Neural cell (in vitro differentiated cells): ENCODE data around the gene SKI. TPM values are rescaled to one million over a fixed set of nuclear protein-coding genes. Genes with fewer than 3 reads are reported as not detected.
A peak's percentile ranks its signal among the peaks of the same experiment; 100 is the strongest.

Experiments
- H2AFZ ChIP-seq: fragments of 200-600, 300-800 bp; sonication (generic), shearing (Covaris generic); 2 replicates; pipeline ENCODE4 v1.6.0; 2014; ENCODE audit warnings: low read depth, mild to moderate bottlenecking, antibody characterized with exemption, low read length, moderate library complexity
- H3F3A ChIP-seq: fragments of 200-600 bp; shearing (Covaris generic); 2 replicates; pipeline ENCODE4 v1.6.1; 2016; ENCODE audit warnings: mild to moderate bottlenecking, moderate library complexity, mixed read lengths, antibody characterized with exemption, low read length; ENCODE audit not compliant: insufficient read depth, poor library complexity, severe bottlenecking
- H3K27ac ChIP-seq: fragments of 200-600, 300-800 bp; sonication (generic), shearing (Covaris generic); 2 replicates; pipeline ENCODE4 v1.5.1; 2014; ENCODE audit warnings: mild to moderate bottlenecking, low read length, moderate library complexity
- H3K27me3 ChIP-seq: fragments of 300-800, 200-600 bp; sonication (generic), shearing (Covaris generic); 2 replicates; pipeline ENCODE4 v1.6.0; 2014; ENCODE audit warnings: mild to moderate bottlenecking, low read depth, low read length, moderate library complexity; ENCODE audit not compliant: insufficient read depth
- H3K36me3 ChIP-seq: fragments of 300-800, 200-600 bp; sonication (generic), shearing (Covaris generic); 2 replicates; pipeline ENCODE4 v1.5.1; 2014; ENCODE audit warnings: mild to moderate bottlenecking, antibody characterized with exemption, low read length, moderate library complexity; ENCODE audit not compliant: insufficient read depth
- H3K4me2 ChIP-seq: fragments of 300-800, 200-600 bp; sonication (generic), shearing (Covaris generic); 2 replicates; pipeline ENCODE4 v1.6.0; 2014; ENCODE audit warnings: mild to moderate bottlenecking, low read length
- H3K4me3 ChIP-seq: fragments of 300-800, 200-600 bp; sonication (generic), shearing (Covaris generic); 2 replicates; pipeline ENCODE4 v1.5.1; 2014; ENCODE audit warnings: mild to moderate bottlenecking, low read length, moderate library complexity
- H3K79me2 ChIP-seq: fragments of 200-600 bp; shearing (Covaris generic); replicated peaks from 2 replicates; pipeline ENCODE4 v1.6.0; 2014; ENCODE audit warnings: mild to moderate bottlenecking, low read length, moderate library complexity; ENCODE audit not compliant: insufficient read depth
- H3K9ac ChIP-seq: fragments of 300-800, 200-600 bp; sonication (generic), shearing (Covaris generic); 2 replicates; pipeline ENCODE4 v1.6.1; 2016; ENCODE audit warnings: mild to moderate bottlenecking, low read length, mixed read lengths
- H3K9me2 ChIP-seq: fragments of 200-600 bp; shearing (Covaris generic); 2 replicates; pipeline ENCODE4 v1.6.1; 2016; ENCODE audit warnings: mild to moderate bottlenecking, low read length, mixed read lengths; ENCODE audit not compliant: insufficient read depth
- H3K9me3 ChIP-seq: fragments of 200-600, 300-800 bp; sonication (generic), shearing (Covaris generic); 2 replicates; pipeline ENCODE4 v1.6.1; 2016; ENCODE audit warnings: mild to moderate bottlenecking, mixed run types, low read length, moderate library complexity, mixed read lengths
- H4K20me1 ChIP-seq: fragments of 200-600 bp; shearing (Covaris generic); 2 replicates; pipeline ENCODE4 v1.6.1; 2016; ENCODE audit warnings: mild to moderate bottlenecking, mixed run types; ENCODE audit not compliant: insufficient read depth
- CTCF ChIP-seq: fragments of 450-650 bp; IDR thresholded peaks from 2 replicates; pipeline ENCODE4 v1.5.1; 2014; ENCODE audit warnings: antibody characterized with exemption, mild to moderate bottlenecking, moderate library complexity; ENCODE audit not compliant: poor library complexity, severe bottlenecking
- EP300 ChIP-seq: fragments of 450-650 bp; conservative IDR thresholded peaks from 2 replicates; pipeline ENCODE4 v1.6.1; 2014; ENCODE audit warnings: antibody characterized with exemption, mild to moderate bottlenecking, moderate library complexity; ENCODE audit not compliant: poor library complexity, severe bottlenecking
- EZH2 ChIP-seq: fragments of 200-600, 300-800 bp; shearing (Covaris generic), sonication (generic); IDR thresholded peaks from 2 replicates; pipeline ENCODE4 v1.6.1; 2014; ENCODE audit warnings: antibody characterized with exemption, low read length, borderline replicate concordance, mild to moderate bottlenecking; ENCODE audit not compliant: insufficient read depth, poor library complexity, severe bottlenecking
- MXI1 ChIP-seq: fragments of 450-650 bp; conservative IDR thresholded peaks from 2 replicates; pipeline ENCODE4 v1.6.1; 2014; ENCODE audit warnings: antibody characterized with exemption, mild to moderate bottlenecking; ENCODE audit not compliant: poor library complexity, severe bottlenecking
- POLR2AphosphoS5 ChIP-seq: IDR thresholded peaks from 2 replicates; pipeline ENCODE4 v1.6.1; 2012
- RAD21 ChIP-seq: fragments of 450-650 bp; conservative IDR thresholded peaks from 2 replicates; pipeline ENCODE4 v1.6.1; 2014; ENCODE audit warnings: antibody characterized with exemption, mild to moderate bottlenecking, moderate library complexity
- REST ChIP-seq: IDR thresholded peaks from 2 replicates; pipeline ENCODE4 v1.6.1; 2012; ENCODE audit warnings: borderline replicate concordance
- SMC3 ChIP-seq: fragments of 450-650 bp; conservative IDR thresholded peaks from 2 replicates; pipeline ENCODE4 v1.6.1; 2014; ENCODE audit warnings: antibody characterized with exemption, mild to moderate bottlenecking, moderate library complexity; ENCODE audit not compliant: poor library complexity
- TAF1 ChIP-seq: IDR thresholded peaks from 2 replicates; pipeline ENCODE4 v1.6.1; 2012; ENCODE audit warnings: low read depth
- polyA plus RNA-seq: library from polyadenylated mRNA; depleted of rRNA; stranded (reverse); fragments of >200 nt; gene quantifications from 2 replicates; pipeline ENCODE4 v1.2.3, GENCODE V29; 2014

SKI gene
- polyA plus RNA-seq, 1 donor from 2014 or later = 4.1 TPM

- H3K4me3 ChIP-seq = no peak overlapping the region
- TF ChIP-seq EP300 = no peak
- no peak for TF ChIP-seq REST
- no peak for TF ChIP-seq CTCF
- no peak for TF ChIP-seq EZH2
- TF ChIP-seq TAF1 = no peak
- TF ChIP-seq MXI1 = no peak
- TF ChIP-seq RAD21 = no peak
- no peak for TF ChIP-seq SMC3
- no peak for TF ChIP-seq POLR2AphosphoS5
- H4K20me1 ChIP-seq = no peaks in the 10 kb centered on the region
- H3K36me3 ChIP-seq = no peaks in the 10 kb centered on the region
- no peaks in the 10 kb centered on the region for H3K9me3 ChIP-seq
- H3K79me2 ChIP-seq = no peaks in the 10 kb centered on the region
- H3F3A ChIP-seq = peaks cover 5% of the 10 kb centered on the region
- no peak overlapping the region for H3K4me2 ChIP-seq
- no peak overlapping the region for H2AFZ ChIP-seq
- peak overlapping the region; percentile 63 for H3K9ac ChIP-seq
- H3K27ac ChIP-seq = peak overlapping the region; percentile 88
- H3K27me3 ChIP-seq = peaks cover 5% of the 10 kb centered on the region
- no peaks in the 10 kb centered on the region for H3K9me2 ChIP-seq
These were observed 92.9 kb downstream of the SKI start for GRCh38 chr1:2320760-2321667.

- Histone ChIP-seq H4K20me1 (no peaks in the 10 kb centered on the region), H3K9me2 (no peaks in the 10 kb centered on the region), H3K4me2 (no peak overlapping the region), H3K79me2 (no peaks in the 10 kb centered on the region), H3K36me3 (no peaks in the 10 kb centered on the region), H3K9ac (no peak overlapping the region), H3K27me3 (peaks cover 5% of the 10 kb centered on the region), H2AFZ (no peak overlapping the region), H3K4me3 (no peak overlapping the region), H3K9me3 (no peaks in the 10 kb centered on the region), H3K27ac (no peak overlapping the region), H3F3A (peaks cover 5% of the 10 kb centered on the region)
- no peak for TF ChIP-seq EZH2
- TF ChIP-seq EP300 = no peak
- TF ChIP-seq POLR2AphosphoS5 = no peak
- no peak for TF ChIP-seq TAF1
- TF ChIP-seq CTCF = no peak
- no peak for TF ChIP-seq REST
These were observed 94.0 kb downstream of the SKI start for GRCh38 chr1:2322065-2322571.
